Thoracic aorta (tissue), 2 donors: Measurements from ENCODE around the gene AUTS2. TPM values are rescaled to one million over a fixed set of nuclear protein-coding genes. Genes with fewer than 3 reads are reported as not detected.

Experiments used
- ATAC-seq: fragments of 150-250 bp; one replicate; pipeline ENCODE4 v1.8.0; 2017; ENCODE audit warnings: low read depth; ENCODE audit not compliant: insufficient number of reproducible peaks, low FRiP score
- DNase-seq: peaks from one replicate; pipeline ENCODE4 v3.0.0-alpha.2; 2020; ENCODE audit warnings: low spot score
- H3K27ac ChIP-seq, 2 donors: fragments of 200-600 bp; sonication (generic); 1 replicate in 1 of 2; 2 replicates in 1 of 2; pipeline ENCODE4 v1.5.1; 2016; ENCODE audit warnings: mild to moderate bottlenecking in 2 of 2, moderate library complexity in 2 of 2
- H3K27me3 ChIP-seq: fragments of 200-600 bp; sonication (generic); replicated peaks from 2 replicates; pipeline ENCODE4 v1.6.0; 2016; ENCODE audit warnings: mild to moderate bottlenecking; ENCODE audit not compliant: insufficient read depth
- H3K36me3 ChIP-seq: fragments of 200-600 bp; sonication (generic); one replicate; pipeline ENCODE4 v1.5.1; 2016
- H3K4me1 ChIP-seq, 2 donors: fragments of 200-600 bp; sonication (generic); 1 replicate in 1 of 2; 2 replicates in 1 of 2; pipeline versions ENCODE4 v1.5.1 to v1.6.0; 2016; ENCODE audit warnings: low read depth in 2 of 2, mild to moderate bottlenecking in 1 of 2; ENCODE audit not compliant: control insufficient read depth in 1 of 2
- H3K4me3 ChIP-seq: fragments of 200-600 bp; sonication (generic); 2 replicates; pipeline ENCODE4 v1.5.1; 2016; ENCODE audit warnings: mild to moderate bottlenecking
- H3K9me3 ChIP-seq: fragments of 200-600 bp; sonication (generic); 2 replicates; pipeline ENCODE4 v1.5.1; 2016
- CTCF ChIP-seq: fragments of 200-600 bp; sonication (generic); IDR thresholded peaks from one replicate; pipeline ENCODE4 v1.5.1; 2019; ENCODE audit warnings: antibody characterized with exemption
- total RNA-seq, 2 donors: library from RNA; depleted of rRNA; stranded (reverse); fragments of >200 nt; gene quantifications; one replicate each; pipeline versions ENCODE4 v1.1.0 to v1.2.3, GENCODE V29; 2016

AUTS2 gene
- total RNA-seq, 2 donors from 2014 or later = 49.4 to 101 TPM

- no peak overlapping the region for H3K4me3 ChIP-seq
- no peaks in the 10 kb centered on the region for H3K27me3 ChIP-seq
- no peak for DNase-seq
- H3K4me1 ChIP-seq = no peaks in the 10 kb centered on the region
- ATAC-seq = no peak
- no peaks in the 10 kb centered on the region for H3K36me3 ChIP-seq
- no peak overlapping the region for H3K27ac ChIP-seq
- TF ChIP-seq CTCF = no peak
- H3K9me3 ChIP-seq = no peaks in the 10 kb centered on the region
Observed at GRCh38 chr7:70068531-70068930, 470.3 kb downstream of the AUTS2 start.

DNA sequence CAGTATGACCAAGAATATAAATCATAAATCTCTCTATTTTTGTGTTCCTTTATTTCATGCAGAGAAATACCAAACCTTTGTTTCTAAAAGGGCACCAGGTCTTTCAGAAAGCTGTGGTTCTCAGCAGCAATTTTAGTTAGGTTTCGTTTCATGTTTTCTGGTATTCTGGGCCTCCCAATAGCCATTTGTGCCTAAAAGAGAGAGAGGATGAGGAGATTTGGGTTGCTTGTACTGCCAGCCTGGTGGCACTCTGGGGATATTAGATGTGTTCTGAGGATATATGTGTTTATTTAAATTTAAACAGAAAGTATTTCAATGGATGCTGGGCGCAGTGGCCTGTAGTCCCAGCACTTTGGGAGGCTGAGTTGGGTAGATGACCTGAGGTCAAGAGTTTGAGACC is 471.7 kb downstream of the AUTS2 start:
- no peaks in the 10 kb centered on the region for H3K27me3 ChIP-seq
- no peak overlapping the region for H3K27ac ChIP-seq
- H3K36me3 ChIP-seq = no peaks in the 10 kb centered on the region
- no peak for TF ChIP-seq CTCF
- H3K4me1 ChIP-seq = no peaks in the 10 kb centered on the region
- ATAC-seq (no peak), DNase-seq (no peak)
- no peaks in the 10 kb centered on the region for H3K9me3 ChIP-seq
- H3K4me3 ChIP-seq = no peak overlapping the region

GRCh38 chr7:70071766-70072165 is 473.5 kb downstream of the AUTS2 start:
- Histone ChIP-seq H3K4me1 (no peaks in the 10 kb centered on the region), H3K27me3 (no peaks in the 10 kb centered on the region), H3K36me3 (no peaks in the 10 kb centered on the region), H3K9me3 (no peaks in the 10 kb centered on the region), H3K27ac (no peak overlapping the region), H3K4me3 (no peak overlapping the region)
- TF ChIP-seq CTCF = no peak
- ATAC-seq = no peak
- DNase-seq = no peak

GRCh38 chr7:70072220-70072619 is 473.9 kb downstream of the AUTS2 start:
- H3K27me3 ChIP-seq = no peaks in the 10 kb centered on the region
- no peak for DNase-seq
- TF ChIP-seq CTCF = no peak
- no peaks in the 10 kb centered on the region for H3K4me1 ChIP-seq
- H3K4me3 ChIP-seq = no peak overlapping the region
- no peaks in the 10 kb centered on the region for H3K36me3 ChIP-seq
- H3K27ac ChIP-seq = no peak overlapping the region
- H3K9me3 ChIP-seq = no peaks in the 10 kb centered on the region
- no peak for ATAC-seq

GRCh38 chr7:70076325-70076724 is 478.1 kb downstream of the AUTS2 start:
- no peaks in the 10 kb centered on the region for H3K4me1 ChIP-seq
- TF ChIP-seq CTCF = no peak
- ATAC-seq (no peak), DNase-seq (no peak)
- no peak overlapping the region for H3K27ac ChIP-seq
- H3K36me3 ChIP-seq = no peaks in the 10 kb centered on the region
- H3K27me3 ChIP-seq = no peaks in the 10 kb centered on the region
- H3K4me3 ChIP-seq = no peak overlapping the region
- H3K9me3 ChIP-seq = no peaks in the 10 kb centered on the region
